WTC11 (cell line): Measurements from ENCODE around the gene TUB. TPM values are rescaled to one million over a fixed set of nuclear protein-coding genes. Genes with fewer than 3 reads are reported as not detected.

Experiments
- ATAC-seq: fragments of 200-7000 bp; cut with Tn5 transposase; 2 replicates; pipeline ENCODE4 v1.10.0; 2021; ENCODE audit warnings: mild to moderate bottlenecking, moderate library complexity
- CTCF ChIA-PET: fragments of 300-600 bp; sonication (Branson Sonifier 250); formaldehyde crosslinking; loops from one replicate; lab custom pipeline; 2021; ENCODE audit warnings: antibody characterized with exemption; lab: Charles Lee
- POLR2A ChIA-PET: fragments of 350-600 bp; sonication (Branson Sonifier 250); formaldehyde crosslinking; loops from one replicate; lab custom pipeline; 2021; ENCODE audit warnings: antibody characterized with exemption; lab: Charles Lee
- DNase-seq: peaks from one replicate; pipeline ENCODE4 v3.0.0; 2021; ENCODE audit warnings: low spot score
- H3K27ac Mint-ChIP-seq: 2 replicates; pipeline ENCODE4 v1.8.0; 2021; ENCODE audit warnings: mixed read lengths
- H3K27me3 Mint-ChIP-seq: 2 replicates; pipeline ENCODE4 v1.8.0; 2021; ENCODE audit warnings: low read depth, mild to moderate bottlenecking, moderate library complexity, mixed read lengths
- H3K36me3 Mint-ChIP-seq: 2 replicates; pipeline ENCODE4 v1.8.0; 2021; ENCODE audit warnings: mixed read lengths
- H3K4me1 Mint-ChIP-seq: 2 replicates; pipeline ENCODE4 v1.8.0; 2022; ENCODE audit warnings: mixed read lengths
- H3K4me3 Mint-ChIP-seq: 2 replicates; pipeline ENCODE4 v1.8.0; 2021; ENCODE audit warnings: mild to moderate bottlenecking, moderate library complexity, mixed read lengths
- H3K9me3 Mint-ChIP-seq: 2 replicates; pipeline ENCODE4 v1.8.0; 2021; ENCODE audit warnings: mixed read lengths
- CREB1 ChIP-seq: sonication (generic); formaldehyde crosslinking; IDR thresholded peaks from 2 replicates; pipeline ENCODE4 v1.8.0; 2023; ENCODE audit warnings: mild to moderate bottlenecking, missing genetic modification reagents
- ESRRA ChIP-seq: sonication (generic); formaldehyde crosslinking; IDR thresholded peaks from 2 replicates; pipeline ENCODE4 v1.8.1; 2022; ENCODE audit warnings: mild to moderate bottlenecking, missing genetic modification reagents, borderline replicate concordance
- FOXP1 ChIP-seq: sonication (generic); formaldehyde crosslinking; IDR thresholded peaks from 2 replicates; pipeline ENCODE4 v1.8.0; 2022; ENCODE audit warnings: missing genetic modification reagents, mild to moderate bottlenecking, moderate library complexity, borderline replicate concordance
- GABPB1 ChIP-seq: sonication (generic); formaldehyde crosslinking; IDR thresholded peaks from 2 replicates; pipeline ENCODE4 v1.8.1; 2023; ENCODE audit warnings: mild to moderate bottlenecking, missing genetic modification reagents
- GTF2I ChIP-seq: fragments of 250-450 bp; sonication (Bioruptor Pico); conservative IDR thresholded peaks from 2 replicates; pipeline ENCODE4 v1.4.0; 2021; ENCODE audit warnings: mild to moderate bottlenecking
- NR1H2 ChIP-seq: sonication (generic); formaldehyde crosslinking; IDR thresholded peaks from 2 replicates; pipeline ENCODE4 v1.9.0; 2021; ENCODE audit warnings: mild to moderate bottlenecking, moderate library complexity, missing genetic modification reagents
- NR2C2 ChIP-seq: sonication (generic); formaldehyde crosslinking; IDR thresholded peaks from 2 replicates; pipeline ENCODE4 v1.8.0; 2022; ENCODE audit warnings: mild to moderate bottlenecking, missing genetic modification reagents
- PRRX2 ChIP-seq: fragments of 250-450 bp; sonication (Bioruptor Pico); IDR thresholded peaks from 2 replicates; pipeline ENCODE4 v1.8.0; 2021; ENCODE audit warnings: mild to moderate bottlenecking
- ZNF121 ChIP-seq: sonication (generic); formaldehyde crosslinking; IDR thresholded peaks from 2 replicates; pipeline ENCODE4 v1.8.0; 2023; ENCODE audit warnings: missing genetic modification reagents
- ZNF317 ChIP-seq: sonication (generic); formaldehyde crosslinking; IDR thresholded peaks from 2 replicates; pipeline ENCODE4 v1.8.1; 2023; ENCODE audit warnings: low read depth, mild to moderate bottlenecking, moderate library complexity, missing genetic modification reagents, borderline replicate concordance
- ZNF396 ChIP-seq: fragments of 250-450 bp; sonication (Bioruptor Pico); IDR thresholded peaks from 2 replicates; pipeline ENCODE4 v1.8.0; 2021; ENCODE audit warnings: mild to moderate bottlenecking, moderate library complexity, borderline replicate concordance
- ZNF423 ChIP-seq: fragments of 250-450 bp; sonication (Bioruptor Pico); IDR thresholded peaks from 2 replicates; pipeline ENCODE4 v2.1.2; 2022; ENCODE audit warnings: mild to moderate bottlenecking, moderate library complexity
- total RNA-seq: library from RNA; stranded (reverse); gene quantifications from 3 replicates; pipeline ENCODE4 v1.2.3, GENCODE V29; 2021
- TF ChIP-seq, protein P1 (sequence below): sonication (generic); formaldehyde crosslinking; IDR thresholded peaks from 2 replicates; pipeline ENCODE4 v1.8.1; 2023; ENCODE audit warnings: mild to moderate bottlenecking, missing genetic modification reagents
- TF ChIP-seq, protein P2 (sequence below): sonication (generic); formaldehyde crosslinking; IDR thresholded peaks from 2 replicates; pipeline ENCODE4 v1.8.1; 2022; ENCODE audit warnings: mild to moderate bottlenecking, moderate library complexity, missing genetic modification reagents
- TF ChIP-seq, protein P3 (sequence below): sonication (generic); formaldehyde crosslinking; IDR thresholded peaks from 2 replicates; pipeline ENCODE4 v1.8.0; 2022; ENCODE audit warnings: mild to moderate bottlenecking, missing genetic modification reagents
- TF ChIP-seq, protein P4 (sequence below): fragments of 250-450 bp; sonication (Bioruptor Pico); IDR thresholded peaks from 2 replicates; pipeline ENCODE4 v1.9.0; 2021; ENCODE audit warnings: moderate library complexity, mild to moderate bottlenecking, inconsistent platforms, borderline replicate concordance
- TF ChIP-seq, protein P5 (sequence below): sonication (generic); formaldehyde crosslinking; IDR thresholded peaks from 2 replicates; pipeline ENCODE4 v1.8.1; 2022; ENCODE audit warnings: low read depth, mild to moderate bottlenecking, moderate library complexity, missing genetic modification reagents, borderline replicate concordance
- TF ChIP-seq, protein P6 (sequence below): fragments of 250-450 bp; sonication (Bioruptor Pico); conservative IDR thresholded peaks from 2 replicates; pipeline ENCODE4 v1.9.0; 2021; ENCODE audit warnings: mild to moderate bottlenecking
- TF ChIP-seq, protein P7 (sequence below): fragments of 200-600 bp; IDR thresholded peaks from 2 replicates; pipeline ENCODE4 v1.8.0; 2022; ENCODE audit warnings: antibody characterized with exemption

The TUB gene
- total RNA-seq, 1 experiment from 2014 or later = 32.1 TPM

DNA sequence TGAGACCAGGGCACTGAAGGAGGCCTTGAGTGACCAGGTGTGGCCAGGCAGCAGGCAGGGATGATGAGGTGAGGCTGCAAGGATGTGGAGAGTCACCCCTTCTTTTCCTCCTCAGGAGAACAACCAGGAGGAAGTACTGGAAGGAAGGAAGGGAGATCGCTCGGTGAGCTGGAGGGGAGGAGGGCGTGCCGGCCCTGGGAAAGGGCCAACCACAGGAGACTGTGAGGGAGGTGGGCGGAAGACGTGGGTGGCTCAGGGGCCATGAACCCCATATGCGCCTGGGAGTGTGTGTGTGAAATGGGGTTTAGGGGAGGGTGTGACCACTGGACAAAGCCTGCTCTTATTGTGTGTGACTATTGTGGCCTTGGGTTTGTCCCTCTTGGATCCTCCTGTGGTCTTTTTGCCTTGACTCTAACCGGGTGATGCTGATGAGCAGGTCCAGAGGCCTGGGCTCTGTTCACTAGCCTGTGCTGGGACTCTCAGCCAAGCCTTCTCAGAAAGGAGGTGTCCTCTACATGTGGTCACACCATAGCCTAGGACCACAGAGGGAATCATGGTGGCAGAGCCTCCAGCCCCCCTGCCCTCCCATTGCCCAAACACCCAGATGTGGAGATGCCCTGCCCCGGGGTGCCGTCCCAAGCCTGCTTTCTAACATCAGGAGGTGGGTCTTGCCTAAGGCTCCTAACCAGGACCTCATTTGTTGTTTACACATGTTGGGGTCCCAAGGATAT is 41.3 kb upstream of the TUB start:
- Mint-ChIP-seq H3K36me3 (no peaks in the 10 kb centered on the region), H3K27me3 (peaks cover under 1% of the 10 kb centered on the region), H3K27ac (no peak overlapping the region), H3K4me3 (no peak overlapping the region), H3K9me3 (peaks cover 12% of the 10 kb centered on the region), H3K4me1 (no peaks in the 10 kb centered on the region)
- POLR2A ChIA-PET = no interaction called here
- CTCF ChIA-PET = interaction anchor here (1.0 to 14.5 kb wide), 4 partner anchors 16 to 59 kb away, joined by 3 to 278 read pairs (median 16); no protein-coding TSS in a partner anchor
- no peak for DNase-seq
- no peak for ATAC-seq
- TF ChIP-seq, protein P1, sequence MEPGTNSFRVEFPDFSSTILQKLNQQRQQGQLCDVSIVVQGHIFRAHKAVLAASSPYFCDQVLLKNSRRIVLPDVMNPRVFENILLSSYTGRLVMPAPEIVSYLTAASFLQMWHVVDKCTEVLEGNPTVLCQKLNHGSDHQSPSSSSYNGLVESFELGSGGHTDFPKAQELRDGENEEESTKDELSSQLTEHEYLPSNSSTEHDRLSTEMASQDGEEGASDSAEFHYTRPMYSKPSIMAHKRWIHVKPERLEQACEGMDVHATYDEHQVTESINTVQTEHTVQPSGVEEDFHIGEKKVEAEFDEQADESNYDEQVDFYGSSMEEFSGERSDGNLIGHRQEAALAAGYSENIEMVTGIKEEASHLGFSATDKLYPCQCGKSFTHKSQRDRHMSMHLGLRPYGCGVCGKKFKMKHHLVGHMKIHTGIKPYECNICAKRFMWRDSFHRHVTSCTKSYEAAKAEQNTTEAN (CRISPR knock-in tag) = no peak
- TF ChIP-seq PRRX2 = no peak
- TF ChIP-seq, protein P2, sequence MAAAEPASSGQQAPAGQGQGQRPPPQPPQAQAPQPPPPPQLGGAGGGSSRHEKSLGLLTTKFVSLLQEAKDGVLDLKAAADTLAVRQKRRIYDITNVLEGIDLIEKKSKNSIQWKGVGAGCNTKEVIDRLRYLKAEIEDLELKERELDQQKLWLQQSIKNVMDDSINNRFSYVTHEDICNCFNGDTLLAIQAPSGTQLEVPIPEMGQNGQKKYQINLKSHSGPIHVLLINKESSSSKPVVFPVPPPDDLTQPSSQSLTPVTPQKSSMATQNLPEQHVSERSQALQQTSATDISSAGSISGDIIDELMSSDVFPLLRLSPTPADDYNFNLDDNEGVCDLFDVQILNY (CRISPR knock-in tag) = no peak
- TF ChIP-seq, protein P3, sequence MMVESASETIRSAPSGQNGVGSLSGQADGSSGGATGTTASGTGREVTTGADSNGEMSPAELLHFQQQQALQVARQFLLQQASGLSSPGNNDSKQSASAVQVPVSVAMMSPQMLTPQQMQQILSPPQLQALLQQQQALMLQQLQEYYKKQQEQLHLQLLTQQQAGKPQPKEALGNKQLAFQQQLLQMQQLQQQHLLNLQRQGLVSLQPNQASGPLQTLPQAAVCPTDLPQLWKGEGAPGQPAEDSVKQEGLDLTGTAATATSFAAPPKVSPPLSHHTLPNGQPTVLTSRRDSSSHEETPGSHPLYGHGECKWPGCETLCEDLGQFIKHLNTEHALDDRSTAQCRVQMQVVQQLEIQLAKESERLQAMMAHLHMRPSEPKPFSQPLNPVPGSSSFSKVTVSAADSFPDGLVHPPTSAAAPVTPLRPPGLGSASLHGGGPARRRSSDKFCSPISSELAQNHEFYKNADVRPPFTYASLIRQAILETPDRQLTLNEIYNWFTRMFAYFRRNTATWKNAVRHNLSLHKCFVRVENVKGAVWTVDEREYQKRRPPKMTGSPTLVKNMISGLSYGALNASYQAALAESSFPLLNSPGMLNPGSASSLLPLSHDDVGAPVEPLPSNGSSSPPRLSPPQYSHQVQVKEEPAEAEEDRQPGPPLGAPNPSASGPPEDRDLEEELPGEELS = no peak
- TF ChIP-seq ZNF423 = no peak
- TF ChIP-seq, protein P4, sequence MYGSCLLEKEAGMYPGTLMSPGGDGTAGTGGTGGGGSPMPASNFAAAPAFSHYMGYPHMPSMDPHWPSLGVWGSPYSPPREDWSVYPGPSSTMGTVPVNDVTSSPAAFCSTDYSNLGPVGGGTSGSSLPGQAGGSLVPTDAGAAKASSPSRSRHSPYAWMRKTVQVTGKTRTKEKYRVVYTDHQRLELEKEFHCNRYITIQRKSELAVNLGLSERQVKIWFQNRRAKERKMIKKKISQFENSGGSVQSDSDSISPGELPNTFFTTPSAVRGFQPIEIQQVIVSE (CRISPR knock-in tag) = no peak
- TF ChIP-seq CREB1 = no peak
- TF ChIP-seq FOXP1 (CRISPR knock-in tag) = no peak
- TF ChIP-seq ZNF121 (CRISPR knock-in tag) = no peak
- TF ChIP-seq, protein P5, sequence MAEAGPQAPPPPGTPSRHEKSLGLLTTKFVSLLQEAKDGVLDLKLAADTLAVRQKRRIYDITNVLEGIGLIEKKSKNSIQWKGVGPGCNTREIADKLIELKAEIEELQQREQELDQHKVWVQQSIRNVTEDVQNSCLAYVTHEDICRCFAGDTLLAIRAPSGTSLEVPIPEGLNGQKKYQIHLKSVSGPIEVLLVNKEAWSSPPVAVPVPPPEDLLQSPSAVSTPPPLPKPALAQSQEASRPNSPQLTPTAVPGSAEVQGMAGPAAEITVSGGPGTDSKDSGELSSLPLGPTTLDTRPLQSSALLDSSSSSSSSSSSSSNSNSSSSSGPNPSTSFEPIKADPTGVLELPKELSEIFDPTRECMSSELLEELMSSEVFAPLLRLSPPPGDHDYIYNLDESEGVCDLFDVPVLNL (CRISPR knock-in tag) = no peak
- TF ChIP-seq ZNF317 = no peak
- no peak for TF ChIP-seq NR2C2 (CRISPR knock-in tag)
- TF ChIP-seq, protein P6, sequence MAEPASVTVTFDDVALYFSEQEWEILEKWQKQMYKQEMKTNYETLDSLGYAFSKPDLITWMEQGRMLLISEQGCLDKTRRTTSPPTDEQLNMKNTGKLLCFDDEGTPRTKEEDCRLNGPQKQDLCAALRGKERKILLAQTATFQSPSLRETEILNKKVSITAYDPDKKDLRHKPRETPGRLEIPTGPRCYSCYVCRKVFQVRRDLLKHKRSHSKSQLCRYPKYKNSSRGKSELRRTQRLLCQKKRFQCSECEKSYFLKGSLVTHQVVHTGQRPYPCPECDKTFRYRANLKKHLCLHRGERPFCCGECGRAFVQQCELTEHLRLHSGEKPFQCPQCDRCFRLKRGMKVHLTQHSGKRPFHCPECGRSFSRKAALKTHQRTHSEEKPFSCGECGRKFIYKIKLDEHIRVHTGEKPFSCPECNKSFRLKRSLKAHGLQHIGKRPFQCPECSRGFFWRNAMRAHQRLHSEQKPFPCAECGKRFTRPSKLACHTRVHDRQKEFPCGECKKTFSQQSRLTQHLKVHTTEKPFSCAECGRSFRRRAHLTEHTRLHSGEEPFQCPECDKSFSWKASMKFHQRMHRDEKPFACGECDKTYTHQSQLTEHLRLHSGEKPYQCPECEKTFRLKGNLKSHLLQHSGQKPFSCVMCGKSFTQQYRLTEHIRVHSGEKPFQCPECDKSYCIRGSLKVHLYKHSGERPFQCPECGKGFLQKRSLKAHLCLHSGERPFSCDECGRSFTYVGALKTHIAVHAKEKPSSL (CRISPR knock-in tag) = no peak
- TF ChIP-seq ZNF396 = no peak

DNA sequence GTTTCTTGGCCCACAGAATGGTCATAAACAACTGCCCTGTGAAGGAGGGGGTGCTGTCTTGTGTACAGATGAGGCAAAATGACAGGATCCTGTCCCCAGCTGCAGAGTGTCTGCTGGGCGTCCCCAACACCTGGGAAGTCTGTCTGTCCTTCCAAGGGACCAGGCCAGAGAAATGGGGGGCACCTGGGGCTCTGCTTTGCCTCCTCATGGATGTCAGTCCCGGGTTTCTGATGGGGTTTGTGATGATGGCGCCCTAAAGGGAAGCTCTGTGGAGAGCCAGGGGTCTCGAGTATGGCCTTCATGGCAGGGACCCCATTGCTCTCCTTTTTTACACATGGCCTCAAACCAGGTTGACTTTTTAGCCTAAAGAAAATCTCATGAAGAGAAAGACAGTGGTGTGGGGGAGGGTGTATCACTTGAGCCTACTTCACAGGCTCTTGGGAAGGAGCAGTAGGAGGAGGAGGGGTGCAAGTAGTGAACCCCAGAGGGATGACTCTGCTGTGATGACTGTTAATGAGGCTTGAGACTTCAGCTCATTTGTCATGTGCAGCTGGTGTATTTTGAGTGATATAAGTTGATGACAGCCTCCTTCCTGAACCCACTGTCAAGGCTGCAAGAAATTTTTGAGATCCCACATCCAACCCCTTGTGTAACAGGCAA is 40.6 kb upstream of the TUB start:
- peaks cover 12% of the 10 kb centered on the region for H3K9me3 Mint-ChIP-seq
- no peak overlapping the region for H3K27ac Mint-ChIP-seq
- ATAC-seq (no peak), DNase-seq (no peak)
- no peaks in the 10 kb centered on the region for H3K4me1 Mint-ChIP-seq
- no peak overlapping the region for H3K4me3 Mint-ChIP-seq
- POLR2A ChIA-PET = no interaction called here
- no peaks in the 10 kb centered on the region for H3K36me3 Mint-ChIP-seq
- H3K27me3 Mint-ChIP-seq = peaks cover 7% of the 10 kb centered on the region
- CTCF ChIA-PET = interaction anchor here (14.5 kb wide), 1 partner anchor 49 kb away, joined by 278 read pairs; no protein-coding TSS in a partner anchor
- TF ChIP-seq GTF2I (CRISPR knock-in tag) (no peak), NR1H2 (no peak), ESRRA (no peak), GABPB1 (no peak)
- TF ChIP-seq, protein P7, sequence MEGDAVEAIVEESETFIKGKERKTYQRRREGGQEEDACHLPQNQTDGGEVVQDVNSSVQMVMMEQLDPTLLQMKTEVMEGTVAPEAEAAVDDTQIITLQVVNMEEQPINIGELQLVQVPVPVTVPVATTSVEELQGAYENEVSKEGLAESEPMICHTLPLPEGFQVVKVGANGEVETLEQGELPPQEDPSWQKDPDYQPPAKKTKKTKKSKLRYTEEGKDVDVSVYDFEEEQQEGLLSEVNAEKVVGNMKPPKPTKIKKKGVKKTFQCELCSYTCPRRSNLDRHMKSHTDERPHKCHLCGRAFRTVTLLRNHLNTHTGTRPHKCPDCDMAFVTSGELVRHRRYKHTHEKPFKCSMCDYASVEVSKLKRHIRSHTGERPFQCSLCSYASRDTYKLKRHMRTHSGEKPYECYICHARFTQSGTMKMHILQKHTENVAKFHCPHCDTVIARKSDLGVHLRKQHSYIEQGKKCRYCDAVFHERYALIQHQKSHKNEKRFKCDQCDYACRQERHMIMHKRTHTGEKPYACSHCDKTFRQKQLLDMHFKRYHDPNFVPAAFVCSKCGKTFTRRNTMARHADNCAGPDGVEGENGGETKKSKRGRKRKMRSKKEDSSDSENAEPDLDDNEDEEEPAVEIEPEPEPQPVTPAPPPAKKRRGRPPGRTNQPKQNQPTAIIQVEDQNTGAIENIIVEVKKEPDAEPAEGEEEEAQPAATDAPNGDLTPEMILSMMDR = no peak
